ENCODE measurements around the gene NPAS3. TPM values are rescaled to one million over a fixed set of nuclear protein-coding genes. Genes with fewer than 3 reads are reported as not detected.

NPAS3 gene
- total RNA-seq, 1 experiment from 2014 or later: not detected

GRCh38 chr14:33052943-33053342 lies 114.3 kb downstream of the NPAS3 start:
- no peak overlapping the region for H2AFZ ChIP-seq (ENCODE audit: low read depth, low read length, poor library complexity, severe bottlenecking)
- H3K36me3 ChIP-seq (ENCODE audit: control insufficient read depth in 1 of 2, insufficient read depth in 2 of 2, low read length in 2 of 2): no peaks in the 10 kb centered on the region
- no peaks in the 10 kb centered on the region for H3K9me2 ChIP-seq (ENCODE audit: insufficient read depth)
- ATAC-seq (no peak), DNase-seq (ENCODE audit: low read depth, low spot score) (no peak)
- H3K9ac ChIP-seq (ENCODE audit: low read length): no peak overlapping the region
- no peaks in the 10 kb centered on the region for H3K27me3 ChIP-seq (ENCODE audit: insufficient read depth, low read length)
- RAD21 ChIA-PET (ENCODE audit: low non-redundant PET in 1 of 2, low total read pairs in 2 of 2, uncharacterized antibody in 2 of 2, unreplicated experiment in 2 of 2): no interaction called here
- CTCF ChIA-PET: no interaction called here
- H3K4me3 ChIP-seq (replicated peaks in 1 of 2; ENCODE audit: low read depth in 1 of 2, low read length in 2 of 2): no peak overlapping the region
- H3K4me1 ChIP-seq (ENCODE audit: control insufficient read depth in 1 of 2, insufficient read depth in 2 of 2, low read length in 2 of 2): no peaks in the 10 kb centered on the region
- H4K20me1 ChIP-seq (ENCODE audit: insufficient read depth): no peaks in the 10 kb centered on the region
- intact Hi-C loops (cut with micrococcal nuclease): no loop called here
- no peaks in the 10 kb centered on the region for H3K9me3 ChIP-seq (ENCODE audit: control insufficient read depth in 1 of 2, insufficient read depth in 1 of 2, low read depth in 1 of 2, low read length in 2 of 2)
- no peaks in the 10 kb centered on the region for H3K79me2 ChIP-seq (ENCODE audit: insufficient read depth, low read length)
- no peak overlapping the region for H3K4me2 ChIP-seq (ENCODE audit: low read length)
- H3K27ac ChIP-seq (ENCODE audit: low read depth, low read length): no peak overlapping the region
- POLR2A ChIA-PET: no interaction called here
- TF ChIP-seq EZH2phosphoT487 (IDR thresholded peaks at IDR 0.05; ENCODE audit: borderline replicate concordance) (no peak), ATF3 (IDR thresholded peaks at IDR 0.05) (no peak), POLR2A (IDR thresholded peaks at IDR 0.05; ENCODE audit: borderline replicate concordance, extremely low read depth, insufficient read depth, insufficient read length) (no peak), EGR1 (IDR thresholded peaks at IDR 0.05; ENCODE audit: low read depth) (no peak), MAX (IDR thresholded peaks at IDR 0.05) (no peak), TCF7L2 (IDR thresholded peaks at IDR 0.05; ENCODE audit: borderline replicate concordance, extremely low read depth, insufficient read depth, insufficient read length) (no peak), SRF (IDR thresholded peaks at IDR 0.05; ENCODE audit: low read depth) (no peak), ELF1 (IDR thresholded peaks at IDR 0.05; ENCODE audit: borderline replicate concordance, low read depth) (no peak), CBX3 (IDR thresholded peaks at IDR 0.05; ENCODE audit: low read depth) (no peak), POLR2AphosphoS5 (IDR thresholded peaks at IDR 0.05; ENCODE audit: low read depth, low read length) (no peak)
- no TSS peak for BruUV-seq (replicated peaks)

- H3K9me2 ChIP-seq (ENCODE audit: insufficient read depth): no peaks in the 10 kb centered on the region
- no peaks in the 10 kb centered on the region for H4K20me1 ChIP-seq (ENCODE audit: insufficient read depth)
- no peaks in the 10 kb centered on the region for H3K36me3 ChIP-seq (ENCODE audit: control insufficient read depth in 1 of 2, insufficient read depth in 2 of 2, low read length in 2 of 2)
- RAD21 ChIA-PET (ENCODE audit: low non-redundant PET in 1 of 2, low total read pairs in 2 of 2, uncharacterized antibody in 2 of 2, unreplicated experiment in 2 of 2): no interaction called here
- CTCF ChIA-PET: no interaction called here
- intact Hi-C loops (cut with micrococcal nuclease): no loop called here
- no peak overlapping the region for H3K4me2 ChIP-seq (ENCODE audit: low read length)
- H3K9me3 ChIP-seq (ENCODE audit: control insufficient read depth in 1 of 2, insufficient read depth in 1 of 2, low read depth in 1 of 2, low read length in 2 of 2): no peaks in the 10 kb centered on the region; a peak in 1 of 4 replicates
- DNase-seq (ENCODE audit: low read depth, low spot score) (no peak), ATAC-seq (no peak)
- POLR2A ChIA-PET: no interaction called here
- H3K27me3 ChIP-seq (ENCODE audit: insufficient read depth, low read length): no peaks in the 10 kb centered on the region
- no peaks in the 10 kb centered on the region for H3K79me2 ChIP-seq (ENCODE audit: insufficient read depth, low read length)
- BruUV-seq (replicated peaks): no TSS peak
- no peak overlapping the region for H3K9ac ChIP-seq (ENCODE audit: low read length)
- H2AFZ ChIP-seq (ENCODE audit: low read depth, low read length, poor library complexity, severe bottlenecking): no peak overlapping the region
- no peak overlapping the region for H3K4me3 ChIP-seq (replicated peaks in 1 of 2; ENCODE audit: low read depth in 1 of 2, low read length in 2 of 2)
- no peak overlapping the region for H3K27ac ChIP-seq (ENCODE audit: low read depth, low read length)
- H3K4me1 ChIP-seq (ENCODE audit: control insufficient read depth in 1 of 2, insufficient read depth in 2 of 2, low read length in 2 of 2): no peaks in the 10 kb centered on the region
- TF ChIP-seq ZBTB33 (IDR thresholded peaks at IDR 0.05; ENCODE audit: extremely low read depth, insufficient replicate concordance, low read length): no peak
- no peak for TF ChIP-seq SP1 (IDR thresholded peaks at IDR 0.05; ENCODE audit: low read depth)
- TF ChIP-seq ELF1 (IDR thresholded peaks at IDR 0.05; ENCODE audit: borderline replicate concordance, low read depth): no peak
- no peak for TF ChIP-seq ZNF274 (IDR thresholded peaks at IDR 0.05; ENCODE audit: low read depth, low read length)
- TF ChIP-seq POLR2AphosphoS5 (IDR thresholded peaks at IDR 0.05; ENCODE audit: low read depth, low read length): no peak
- no peak for TF ChIP-seq CBX3 (IDR thresholded peaks at IDR 0.05; ENCODE audit: low read depth)
- no peak for TF ChIP-seq YY1 (IDR thresholded peaks at IDR 0.05; ENCODE audit: extremely low read depth, insufficient replicate concordance, low read depth, low read length)
- TF ChIP-seq EZH2phosphoT487 (IDR thresholded peaks at IDR 0.05; ENCODE audit: borderline replicate concordance): no peak
- TF ChIP-seq SIN3A (IDR thresholded peaks at IDR 0.05; ENCODE audit: low read depth): no peak
- TF ChIP-seq EZH2 (IDR thresholded peaks at IDR 0.05): no peak
- no peak for TF ChIP-seq CTCF (IDR thresholded peaks at IDR 0.05 in 2 of 3, conservative IDR thresholded peaks at IDR 0.05 in 1 of 3; ENCODE audit: borderline replicate concordance in 1 of 3, insufficient read depth in 1 of 3, low read depth in 2 of 3, low read length in 2 of 3)
- TF ChIP-seq FOSL1 (IDR thresholded peaks at IDR 0.05; ENCODE audit: low read depth): no peak
Observed at GRCh38 chr14:33056213-33056612, 117.5 kb downstream of the NPAS3 start.
